HG03066 (cell line): ENCODE results near the gene EPPIN.

ENCODE experiments used
- ATAC-seq: cut with Tn5 transposase; IDR thresholded peaks from one replicate; pipeline ENCODE4 v1.9.1; 2021; ENCODE audit warnings: low read depth; ENCODE audit not compliant: unreplicated experiment

Gene EPPIN

GRCh38 chr20:45539382-45539781, 7.8 kb downstream of the EPPIN start, which contains the start of gene WFDC6:
Gene WFDC6 (minus strand): TSS chr20:45539482. CDS start chr20:45539407, 75 bp downstream.
- ATAC-seq, result no peak

GRCh38 chr20:45538209-45538799, 8.9 kb downstream of the EPPIN start:
- ATAC-seq, result no peak

- ATAC-seq, result no peak
These were observed 19.9 kb downstream of the EPPIN start for GRCh38 chr20:45527294-45527693.

DNA sequence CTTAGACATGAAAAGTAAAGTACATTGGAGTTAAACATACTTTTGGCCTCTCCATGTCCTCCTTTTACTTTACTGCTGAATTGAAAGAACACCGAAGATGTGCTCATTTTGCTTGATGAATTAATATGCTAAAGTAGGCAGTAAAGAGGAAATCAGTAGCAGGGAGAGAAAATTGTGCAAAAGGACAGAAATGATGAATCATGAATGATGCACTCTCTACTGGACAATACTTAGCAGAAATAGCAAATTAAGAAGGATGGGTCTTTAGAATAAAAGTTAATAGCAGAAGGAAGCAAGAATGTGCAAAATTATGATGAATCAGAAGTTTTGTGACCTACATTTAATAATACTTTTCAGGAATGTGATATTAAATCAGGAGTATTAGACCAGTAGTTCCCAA, 23.4 kb downstream of the EPPIN start:
- ATAC-seq, result no peak

DNA sequence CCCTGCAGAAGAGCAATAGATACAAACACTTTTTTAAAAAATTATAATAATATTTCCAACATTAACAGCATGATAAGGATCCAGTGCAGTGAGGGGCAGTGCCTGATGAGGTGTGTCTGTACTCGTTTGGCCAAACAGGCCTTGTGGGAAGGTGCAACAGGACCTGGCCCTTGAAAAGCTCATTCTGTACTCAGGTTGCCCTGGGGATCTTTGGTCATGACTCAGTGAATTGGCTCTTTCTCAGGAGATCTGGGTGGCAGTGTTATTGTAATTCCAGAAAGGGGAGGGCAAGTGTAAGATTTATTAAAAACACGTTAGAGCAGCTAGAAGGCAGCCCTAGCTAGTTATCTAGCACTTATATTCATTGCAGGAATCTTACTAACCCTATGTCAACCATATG, 28.9 kb downstream of the EPPIN start:
- ATAC-seq, result no peak

GRCh38 chr20:45515147-45515913, 31.9 kb downstream of the EPPIN start, which contains the start of gene SPINT3:
Gene SPINT3 (minus strand): TSS chr20:45515622. CDS start chr20:45515608, 14 bp downstream.
- ATAC-seq, result no peak

DNA sequence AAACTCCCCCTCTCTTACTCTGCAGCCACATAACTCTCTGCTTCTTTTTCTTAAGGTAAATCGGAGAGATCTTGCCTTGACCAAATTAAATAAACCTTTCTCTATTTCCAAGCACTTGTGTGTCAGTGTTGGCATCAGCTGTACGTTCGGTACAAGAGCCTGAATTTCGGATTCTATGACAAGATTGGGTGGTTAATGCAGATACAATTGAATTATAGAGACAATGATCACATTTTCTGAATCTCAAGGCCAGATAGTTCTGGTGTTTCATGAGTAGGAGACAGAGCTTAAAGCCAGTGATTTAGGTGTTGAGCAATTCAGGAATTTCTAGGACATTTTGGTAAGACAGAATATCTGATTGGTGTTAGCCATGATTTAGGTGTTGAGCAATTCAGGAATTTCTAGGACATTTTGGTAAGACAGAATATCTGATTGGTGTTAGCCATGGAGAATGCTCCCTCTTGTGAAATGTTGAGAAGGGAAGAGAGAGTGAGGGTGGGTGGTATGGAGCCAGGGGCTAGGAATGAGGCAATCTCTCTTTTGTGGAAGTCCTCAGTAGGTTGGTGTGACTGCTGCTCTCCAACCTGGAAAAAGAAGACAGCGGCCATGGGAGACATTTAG, 36.8 kb downstream of the EPPIN start:
- no peak for ATAC-seq

DNA sequence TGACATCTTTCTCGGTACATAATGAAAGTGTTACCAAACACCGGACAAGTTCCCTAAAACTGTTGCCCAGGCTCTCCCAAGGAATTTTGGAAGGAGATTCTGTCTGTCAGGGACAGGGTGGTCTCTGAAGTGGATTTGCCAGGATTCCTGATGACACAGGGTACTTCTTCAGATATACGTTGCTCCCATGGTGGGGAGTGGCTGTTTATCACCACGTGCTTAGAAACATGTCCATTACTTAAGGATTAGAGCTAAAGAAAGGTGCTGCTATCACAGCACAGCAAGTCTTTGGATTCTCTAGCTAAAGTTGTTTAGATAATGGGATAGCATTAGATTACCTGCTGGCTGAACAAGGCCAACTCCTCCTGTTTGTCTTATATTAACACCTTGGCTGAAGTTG, 38.1 kb downstream of the EPPIN start:
- ATAC-seq, result no peak

DNA sequence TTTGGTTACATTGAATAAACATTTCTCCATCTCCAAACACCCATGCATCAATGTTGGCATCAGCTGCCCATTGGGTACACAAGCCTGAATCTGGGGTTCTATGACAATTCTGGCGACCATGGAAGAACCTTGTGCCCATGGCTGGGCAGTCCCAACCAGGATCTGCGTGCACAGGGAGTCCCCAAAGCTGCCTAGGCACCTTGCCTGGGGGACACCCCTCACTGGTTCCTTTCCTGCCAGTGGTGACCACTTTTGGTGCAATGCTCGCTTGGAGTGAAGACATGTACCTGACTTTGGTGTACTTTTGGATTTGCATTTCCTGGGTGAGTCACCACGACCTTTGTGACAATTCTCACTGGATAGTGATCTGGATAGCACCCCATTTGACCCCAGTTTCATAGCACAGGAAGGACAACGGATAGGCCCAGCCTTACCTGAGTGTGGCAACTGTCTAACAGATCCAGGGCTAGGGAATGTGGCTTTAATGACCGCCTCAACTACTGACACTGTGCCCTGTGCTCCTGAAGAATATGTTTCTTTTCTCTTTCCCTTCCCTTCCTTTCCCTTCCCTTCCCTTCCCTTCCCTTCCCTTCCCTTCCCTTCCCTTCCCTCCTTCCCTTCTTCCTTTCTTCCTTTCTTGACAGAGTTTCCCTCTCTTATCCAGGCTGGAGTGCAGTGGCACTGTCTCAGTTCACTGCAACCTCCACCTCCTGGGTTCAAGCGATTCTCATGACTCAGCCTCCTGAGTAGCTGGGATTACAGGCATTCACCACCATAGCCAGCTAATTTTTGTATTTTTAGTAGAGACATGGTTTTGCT, 38.9 kb downstream of the EPPIN start:
- no peak for ATAC-seq

DNA sequence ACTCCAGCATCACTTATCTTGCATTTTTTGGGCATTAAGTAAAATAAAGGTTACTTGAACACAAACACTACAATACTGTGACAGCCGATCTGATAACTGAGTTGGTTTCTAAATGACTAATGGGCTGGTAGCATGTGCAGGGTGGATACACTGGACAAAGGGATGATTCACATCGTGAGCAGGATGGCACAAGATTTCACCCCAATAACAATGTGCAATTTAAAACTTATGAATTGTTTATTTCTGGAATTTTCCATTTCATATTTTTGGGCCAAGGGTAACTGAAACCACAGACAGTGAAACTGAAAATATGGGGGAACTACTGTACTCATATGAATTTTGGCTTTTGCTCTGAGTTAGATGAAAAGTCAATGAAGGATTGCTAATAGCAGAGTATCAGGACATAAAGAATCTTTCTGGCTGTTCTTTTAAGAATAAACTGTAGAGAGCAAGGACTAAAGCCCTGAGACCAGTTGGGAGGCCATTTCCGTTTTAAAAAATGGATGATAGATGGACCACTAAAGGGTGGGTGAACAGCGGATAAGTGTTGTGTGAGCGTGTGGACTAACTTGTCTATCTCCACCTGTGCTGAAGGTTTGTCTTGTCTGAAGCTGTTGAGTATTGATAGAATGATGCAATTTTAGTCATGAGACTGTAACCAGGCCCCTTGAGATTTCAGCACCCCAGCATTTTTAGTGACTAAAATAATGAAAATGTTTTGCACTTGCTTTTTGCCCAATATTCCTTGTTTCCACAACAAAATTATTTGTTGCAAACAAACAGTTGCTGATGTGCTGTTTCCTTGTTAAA, 40.0 kb downstream of the EPPIN start:
- ATAC-seq, result no peak

GRCh38 chr20:45506398-45506797, 40.8 kb downstream of the EPPIN start:
- no peak for ATAC-seq

- ATAC-seq, result no peak
These were observed 43.8 kb downstream of the EPPIN start for GRCh38 chr20:45503403-45503802.

DNA sequence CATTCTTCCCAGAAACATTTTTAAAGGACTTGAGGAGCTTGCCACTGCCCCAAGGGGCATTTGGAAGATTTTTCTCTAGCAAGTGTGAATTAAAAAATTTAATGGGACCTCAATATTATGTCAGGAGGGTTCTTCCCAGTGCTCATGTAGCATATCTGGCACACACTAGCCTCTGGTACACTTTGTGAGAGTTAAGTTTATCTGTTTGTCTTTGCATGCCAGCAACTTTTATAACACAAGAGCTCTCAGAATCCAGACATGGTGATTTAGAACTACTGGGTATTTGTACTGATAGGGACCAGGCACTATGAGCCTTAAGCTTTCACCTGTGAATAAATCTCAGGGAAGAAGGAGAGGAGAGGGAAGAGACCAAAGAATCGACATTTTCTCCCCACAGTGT, 44.6 kb downstream of the EPPIN start:
- ATAC-seq, result no peak

DNA sequence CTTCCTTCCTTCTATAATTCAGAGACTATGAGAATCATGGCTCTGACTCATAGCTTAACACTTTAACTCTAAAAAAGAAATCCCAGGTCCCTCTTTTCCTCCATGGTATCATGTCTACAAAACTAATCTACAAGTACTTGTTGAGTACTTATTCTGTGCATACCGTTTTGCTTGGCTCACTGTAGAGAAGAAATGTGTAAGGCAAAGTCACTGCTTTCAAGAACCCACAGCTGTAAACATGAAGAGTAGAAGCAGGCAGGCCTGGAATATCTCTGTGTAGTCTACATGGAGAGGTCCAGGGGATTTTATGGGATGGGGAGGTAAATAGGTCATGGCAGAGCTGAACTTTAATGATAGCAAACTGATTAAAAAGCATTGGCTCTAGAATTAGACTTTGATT, 45.6 kb downstream of the EPPIN start:
- ATAC-seq, result no peak

DNA sequence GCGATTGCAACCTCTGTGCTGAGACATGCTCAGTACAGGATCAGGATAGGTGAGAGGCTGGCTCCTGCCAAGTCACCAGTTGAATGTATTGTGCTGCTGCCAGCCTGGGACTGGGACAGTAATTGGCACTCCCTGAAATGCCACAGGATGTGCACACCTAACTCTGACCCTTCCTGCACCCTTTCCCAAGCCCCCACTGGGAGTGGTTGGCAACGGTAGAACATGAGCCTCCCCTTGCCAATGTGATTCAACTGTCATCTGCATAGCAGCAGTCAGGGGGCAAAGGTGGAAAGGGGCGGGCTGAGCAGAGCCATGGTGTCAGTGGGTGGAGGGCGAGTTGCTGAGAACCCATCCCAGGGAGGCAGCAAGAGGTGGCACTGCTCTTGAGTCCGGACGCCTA, 47.2 kb downstream of the EPPIN start:
- ATAC-seq, result no peak

DNA sequence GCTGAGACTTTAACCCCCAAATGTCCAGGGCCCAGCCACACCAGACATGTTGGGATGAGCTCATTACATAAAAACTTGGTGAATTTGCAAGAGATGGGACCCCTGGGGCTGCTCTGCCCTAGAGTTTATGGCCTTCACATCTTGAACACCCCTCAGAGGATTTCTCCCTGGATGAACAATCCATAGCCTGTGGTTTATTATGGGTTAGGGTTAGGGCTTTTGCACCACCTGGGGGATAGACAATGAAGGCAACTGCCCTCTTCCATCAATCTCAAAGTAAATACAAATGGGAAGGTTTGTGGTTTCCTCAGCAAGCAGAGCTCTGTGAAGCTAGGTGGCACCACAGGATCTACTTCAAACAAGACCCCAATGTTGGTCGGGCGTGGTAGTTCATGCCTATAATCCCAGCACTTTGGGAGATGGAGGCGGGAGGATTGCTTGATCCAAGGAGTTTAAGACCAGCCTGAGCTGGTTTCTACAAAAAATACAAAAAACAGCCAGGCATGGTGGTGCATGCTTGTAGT, 49.2 kb downstream of the EPPIN start:
- no peak for ATAC-seq

DNA sequence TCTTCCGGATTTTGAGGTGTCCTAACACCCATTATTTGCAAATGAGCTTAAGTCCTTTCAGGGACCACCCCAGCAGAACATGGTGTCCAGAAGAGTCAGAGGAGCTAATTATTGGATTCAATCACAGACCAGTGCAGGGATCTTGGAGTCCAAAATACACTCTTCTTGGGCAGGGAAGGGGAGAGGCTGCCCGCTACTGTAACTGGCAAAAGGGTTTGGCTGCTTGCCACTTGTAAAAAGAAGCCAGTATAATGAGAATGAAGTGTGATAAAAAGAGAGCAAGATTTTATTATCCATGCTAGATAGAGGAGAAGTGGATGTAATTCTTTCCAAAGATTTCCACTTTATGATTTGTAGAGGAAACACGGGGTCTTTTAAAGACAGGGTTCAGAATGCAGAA, 51.0 kb downstream of the EPPIN start:
- ATAC-seq, result no peak

GRCh38 chr20:45495501-45495941, 51.7 kb downstream of the EPPIN start:
- no peak for ATAC-seq
